Mesenchymal stem cell (in vitro differentiated cells and primary cell): ENCODE data around the gene IDI1.

Source experiments
- DNase-seq: peaks from one replicate; pipeline ENCODE4 v3.0.0-alpha.2; 2013
- H2AFZ ChIP-seq: one replicate; pipeline ENCODE4 v1.6.1; 2013; ENCODE audit warnings: low read depth, mild to moderate bottlenecking, control low read depth, inconsistent platforms, low read length, moderate library complexity
- H2AK5ac ChIP-seq: 2 replicates; pipeline ENCODE4 v1.6.1; 2013; ENCODE audit warnings: low read length, moderate library complexity, mild to moderate bottlenecking, inconsistent platforms; ENCODE audit not compliant: severe bottlenecking
- H2BK120ac ChIP-seq: one replicate; pipeline ENCODE4 v1.6.1; 2013; ENCODE audit warnings: low read depth, mild to moderate bottlenecking, inconsistent platforms, low read length, moderate library complexity
- H2BK12ac ChIP-seq, 2 experiments: one replicate each; pipeline ENCODE4 v1.6.1; 2013; ENCODE audit warnings: inconsistent platforms in 2 of 2, low read length in 2 of 2, mild to moderate bottlenecking in 2 of 2, moderate library complexity in 2 of 2, control low read depth in 1 of 2
- H2BK15ac ChIP-seq: one replicate; pipeline ENCODE4 v1.6.1; 2013; ENCODE audit warnings: mild to moderate bottlenecking, low read depth, inconsistent platforms; ENCODE audit not compliant: poor library complexity, severe bottlenecking
- H2BK5ac ChIP-seq: 2 replicates; pipeline ENCODE4 v1.6.1; 2013; ENCODE audit warnings: low read depth, mild to moderate bottlenecking, low read length, control low read depth, inconsistent platforms; ENCODE audit not compliant: poor library complexity, severe bottlenecking
- H3K14ac ChIP-seq, 2 experiments: one replicate each; pipeline ENCODE4 v1.6.1; 2013; ENCODE audit warnings: inconsistent platforms in 2 of 2, low read length in 2 of 2, control low read depth in 1 of 2, mild to moderate bottlenecking in 1 of 2, moderate library complexity in 1 of 2
- H3K18ac ChIP-seq, 2 experiments: one replicate each; pipeline ENCODE4 v1.6.1; 2013; ENCODE audit warnings: inconsistent platforms in 2 of 2, low read length in 2 of 2, control low read depth in 1 of 2, low read depth in 1 of 2, mild to moderate bottlenecking in 1 of 2
- H3K23ac ChIP-seq, 2 experiments: one replicate each; pipeline ENCODE4 v1.6.1; 2013; ENCODE audit warnings: inconsistent platforms in 2 of 2, low read length in 2 of 2, mild to moderate bottlenecking in 2 of 2, moderate library complexity in 2 of 2, control low read depth in 1 of 2
- H3K27ac ChIP-seq: 2 replicates; pipeline ENCODE4 v1.5.1; 2013; ENCODE audit warnings: mild to moderate bottlenecking, moderate library complexity, low read length, control low read depth, inconsistent platforms; ENCODE audit not compliant: poor library complexity, severe bottlenecking
- H3K27me3 ChIP-seq, 2 experiments: 2 replicates each; pipeline versions ENCODE4 v1.6.1 to v1.7.0; 2013; ENCODE audit warnings: low read length in 2 of 2, mild to moderate bottlenecking in 2 of 2, moderate library complexity in 2 of 2, control low read depth in 1 of 2, inconsistent platforms in 1 of 2; ENCODE audit not compliant: control insufficient read depth in 1 of 2, insufficient read depth in 1 of 2
- H3K36me3 ChIP-seq, 2 experiments: 2 replicates each; pipeline versions ENCODE4 v1.6.1 to v1.7.0; 2013; ENCODE audit warnings: low read length in 2 of 2, control low read depth in 1 of 2, inconsistent platforms in 1 of 2, low read depth in 1 of 2, mild to moderate bottlenecking in 1 of 2; ENCODE audit not compliant: insufficient read depth in 2 of 2, control insufficient read depth in 1 of 2
- H3K4ac ChIP-seq, 2 experiments: one replicate each; pipeline ENCODE4 v1.6.1; 2013; ENCODE audit warnings: inconsistent platforms in 2 of 2, low read length in 2 of 2, mild to moderate bottlenecking in 2 of 2, moderate library complexity in 2 of 2, control low read depth in 1 of 2, low read depth in 1 of 2
- H3K4me1 ChIP-seq: 2 replicates; pipeline ENCODE4 v1.6.1; 2013; ENCODE audit warnings: low read depth, low read length, control low read depth; ENCODE audit not compliant: control insufficient read depth, insufficient read depth
- H3K4me2 ChIP-seq: 2 replicates; pipeline ENCODE4 v1.6.1; 2013; ENCODE audit warnings: low read length, mild to moderate bottlenecking, inconsistent platforms; ENCODE audit not compliant: poor library complexity, severe bottlenecking
- H3K4me3 ChIP-seq, 2 experiments: 2 replicates each; pipeline versions ENCODE4 v1.5.1 to v1.7.0; 2013; ENCODE audit warnings: low read length in 2 of 2, mild to moderate bottlenecking in 2 of 2, control low read depth in 1 of 2, low read depth in 1 of 2; ENCODE audit not compliant: insufficient read depth in 1 of 2
- H3K79me1 ChIP-seq: replicated peaks from 2 replicates; pipeline ENCODE4 v1.6.1; 2013; ENCODE audit warnings: mild to moderate bottlenecking, control low read depth, low read length, inconsistent platforms; ENCODE audit not compliant: poor library complexity, severe bottlenecking
- H3K9ac ChIP-seq: 2 replicates; pipeline ENCODE4 v1.7.0; 2013; ENCODE audit warnings: mild to moderate bottlenecking, low read length, moderate library complexity
- H3K9me3 ChIP-seq: 2 replicates; pipeline ENCODE4 v1.7.0; 2013; ENCODE audit warnings: mild to moderate bottlenecking, low read length; ENCODE audit not compliant: control insufficient read depth
- H4K8ac ChIP-seq: one replicate; pipeline ENCODE4 v1.6.1; 2013; ENCODE audit warnings: inconsistent platforms, mild to moderate bottlenecking, low read length, moderate library complexity
- H4K91ac ChIP-seq: one replicate; pipeline ENCODE4 v1.6.1; 2013; ENCODE audit warnings: mild to moderate bottlenecking, low read length, inconsistent platforms
- WGBS: methylation state at CpG from one replicate; pipeline ENCODE4 v1.1.7; 2013; ENCODE audit warnings: mixed read lengths; 5-methylcytosine and 5-hydroxymethylcytosine counted together

Gene IDI1

GRCh38 chr10:1035201-1035600 is 13.7 kb downstream of the IDI1 start:
- no peak overlapping the region for H2AFZ ChIP-seq

GRCh38 chr10:1034758-1035157 is 14.2 kb downstream of the IDI1 start:
- DNase-seq = no peak
- Histone ChIP-seq H3K4ac (no peak overlapping the region), H3K79me1 (no peaks in the 10 kb centered on the region), H3K23ac (no peak overlapping the region), H2AK5ac (no peak overlapping the region), H2AFZ (no peak overlapping the region), H3K14ac (no peak overlapping the region), H3K4me3 (no peak overlapping the region), H3K36me3 (peaks cover 17 to 30% of the 10 kb centered on the region in 2 experiments), H2BK12ac (no peak overlapping the region), H4K91ac (no peak overlapping the region), H3K27me3 (no peaks in the 10 kb centered on the region), H3K4me2 (no peak overlapping the region), H3K9ac (no peak overlapping the region), H3K9me3 (no peaks in the 10 kb centered on the region), H3K27ac (no peak overlapping the region), H4K8ac (no peak overlapping the region), H3K18ac (no peak overlapping the region), H2BK120ac (no peak overlapping the region), H3K4me1 (peaks cover 10% of the 10 kb centered on the region), H2BK5ac (no peak overlapping the region), H2BK15ac (no peak overlapping the region)
- WGBS = 100% methylated on average over 1 of the region's 3 CpGs

More at GRCh38 chr10:1035201-1035600, 13.7 kb downstream of the IDI1 start:
- no peak for DNase-seq
- H3K4me1 ChIP-seq = peaks cover 10% of the 10 kb centered on the region
- peaks cover 19 to 34% of the 10 kb centered on the region in 2 experiments for H3K36me3 ChIP-seq
- H3K4me3 ChIP-seq = no peak overlapping the region
- no peak overlapping the region for H3K27ac ChIP-seq
- peaks cover 2% of the 10 kb centered on the region for H3K79me1 ChIP-seq
- no peak overlapping the region for H2BK120ac ChIP-seq
- H3K9ac ChIP-seq = no peak overlapping the region
- no peaks in the 10 kb centered on the region for H3K27me3 ChIP-seq
- H3K23ac ChIP-seq = no peak overlapping the region
- no peak overlapping the region for H2BK15ac ChIP-seq
- WGBS = 98% methylated on average over 4 of the region's 6 CpGs
- no peak overlapping the region for H2AK5ac ChIP-seq
- H3K18ac ChIP-seq = no peak overlapping the region
- no peak overlapping the region for H2BK5ac ChIP-seq
- no peak overlapping the region for H2BK12ac ChIP-seq
- H3K4me2 ChIP-seq = no peak overlapping the region
- H3K9me3 ChIP-seq = no peaks in the 10 kb centered on the region
- H4K8ac ChIP-seq = no peak overlapping the region
- no peak overlapping the region for H3K4ac ChIP-seq
- no peak overlapping the region for H4K91ac ChIP-seq
- H3K14ac ChIP-seq = no peak overlapping the region

GRCh38 chr10:1033601-1034000 is 15.3 kb downstream of the IDI1 start:
- Histone ChIP-seq H3K23ac (no peak overlapping the region), H3K27ac (no peak overlapping the region), H4K8ac (no peak overlapping the region)

GRCh38 chr10:1029838-1030237 is 19.1 kb downstream of the IDI1 start:
- Histone ChIP-seq H3K79me1 (no peaks in the 10 kb centered on the region), H2BK120ac (no peak overlapping the region)
- 96% methylated on average over 7 of the region's 7 CpGs for WGBS

More at GRCh38 chr10:1033601-1034000, 15.3 kb downstream of the IDI1 start:
- Histone ChIP-seq H3K14ac (no peak overlapping the region), H3K79me1 (no peaks in the 10 kb centered on the region), H2AK5ac (no peak overlapping the region), H2BK5ac (no peak overlapping the region), H2AFZ (no peak overlapping the region), H3K27me3 (no peaks in the 10 kb centered on the region), H3K36me3 (peaks cover 11 to 21% of the 10 kb centered on the region in 2 experiments), H2BK15ac (no peak overlapping the region), H2BK120ac (no peak overlapping the region), H3K4me1 (peaks cover 10% of the 10 kb centered on the region), H3K9me3 (no peaks in the 10 kb centered on the region), H2BK12ac (no peak overlapping the region), H3K9ac (no peak overlapping the region), H3K4me2 (no peak overlapping the region), H3K4ac (no peak overlapping the region), H3K18ac (no peak overlapping the region), H4K91ac (no peak overlapping the region), H3K4me3 (no peak overlapping the region)
- 92% methylated on average over 1 of the region's 1 CpG for WGBS
- DNase-seq = no peak

More at GRCh38 chr10:1029838-1030237, 19.1 kb downstream of the IDI1 start:
- Histone ChIP-seq H3K9ac (no peak overlapping the region), H3K27ac (no peak overlapping the region), H4K8ac (no peak overlapping the region), H2BK15ac (no peak overlapping the region), H3K18ac (no peak overlapping the region), H3K4me2 (no peak overlapping the region), H3K14ac (no peak overlapping the region), H3K9me3 (no peaks in the 10 kb centered on the region), H3K36me3 (peaks cover 0 to 2% of the 10 kb centered on the region in 2 experiments), H2AK5ac (no peak overlapping the region), H3K4me1 (no peaks in the 10 kb centered on the region), H3K27me3 (no peaks in the 10 kb centered on the region), H4K91ac (no peak overlapping the region), H3K4ac (no peak overlapping the region), H2BK5ac (no peak overlapping the region), H3K4me3 (no peak overlapping the region), H3K23ac (no peak overlapping the region), H2AFZ (no peak overlapping the region), H2BK12ac (no peak overlapping the region)
- DNase-seq = no peak
